OCI-LY7 (cell line): ENCODE results near the gene RPL27A. TPM values are rescaled to one million over a fixed set of nuclear protein-coding genes. Genes with fewer than 3 reads are reported as not detected.

Source experiments
- BruUV-seq: library from RNA; stranded (reverse); fragments of 400-500 nt; replicated peaks from 2 replicates; lab custom pipeline; 2021; lab: Mats Ljungman, UMichigan
- CTCF ChIA-PET: fragments of 300-600 bp; sonication (Branson Sonifier 250); formaldehyde crosslinking; loops from one replicate; lab custom pipeline; 2022; ENCODE audit warnings: antibody characterized with exemption; ENCODE audit not compliant: unreplicated experiment; lab: Charles Lee
- POLR2A ChIA-PET: fragments of 300-600 bp; sonication (Branson Sonifier 250); formaldehyde crosslinking; loops from one replicate; lab custom pipeline; 2022; ENCODE audit warnings: antibody characterized with exemption; lab: Charles Lee
- DNase-seq: peaks from one replicate; pipeline ENCODE4 v3.0.0-alpha.2; 2015; ENCODE audit warnings: low spot score
- H2AFZ ChIP-seq: fragments of 200-600 bp; sonication (generic), shearing (Covaris generic); 2 replicates; pipeline ENCODE4 v1.6.1; 2014; ENCODE audit warnings: mild to moderate bottlenecking, antibody characterized with exemption, low read length, moderate library complexity
- H3K27ac ChIP-seq: fragments of 200-600 bp; sonication (generic); 2 replicates; pipeline ENCODE4 v1.5.1; 2014; ENCODE audit warnings: mixed run types, low read depth, mild to moderate bottlenecking, moderate library complexity, low read length, inconsistent platforms; ENCODE audit not compliant: poor library complexity, severe bottlenecking
- H3K36me3 ChIP-seq: fragments of 200-600 bp; sonication (generic); 2 replicates; pipeline ENCODE4 v1.6.1; 2014; ENCODE audit warnings: mild to moderate bottlenecking, antibody characterized with exemption, low read length, moderate library complexity, mixed read lengths; ENCODE audit not compliant: insufficient read depth
- H3K4me1 ChIP-seq: fragments of 200-600 bp; sonication (generic); 2 replicates; pipeline ENCODE4 v1.5.1; 2014; ENCODE audit warnings: mild to moderate bottlenecking, low read length; ENCODE audit not compliant: insufficient read depth, poor library complexity, severe bottlenecking
- H3K4me2 ChIP-seq: fragments of 200-600 bp; sonication (generic); 2 replicates; pipeline ENCODE4 v1.6.1; 2014; ENCODE audit warnings: mild to moderate bottlenecking, low read length
- H3K4me3 ChIP-seq: fragments of 200-600 bp; sonication (generic); 2 replicates; pipeline ENCODE4 v1.5.1; 2014; ENCODE audit warnings: mild to moderate bottlenecking, low read depth, low read length; ENCODE audit not compliant: poor library complexity, severe bottlenecking
- H3K79me2 ChIP-seq: fragments of 200-600 bp; sonication (generic); 2 replicates; pipeline ENCODE4 v1.6.1; 2016; ENCODE audit warnings: low read depth, mild to moderate bottlenecking, low read length, moderate library complexity, mixed read lengths; ENCODE audit not compliant: insufficient read depth
- H3K9me2 ChIP-seq: fragments of 200-600 bp; sonication (generic); 2 replicates; pipeline ENCODE4 v1.6.1; 2016; ENCODE audit warnings: mild to moderate bottlenecking, low read length, mixed read lengths; ENCODE audit not compliant: insufficient read depth
- H3K9me3 ChIP-seq: fragments of 200-600 bp; sonication (generic); 2 replicates; pipeline ENCODE4 v1.6.1; 2014; ENCODE audit warnings: mild to moderate bottlenecking, mixed run types, low read length, mixed read lengths
- H4K20me1 ChIP-seq: fragments of 200-600 bp; sonication (generic); 2 replicates; pipeline ENCODE4 v1.6.1; 2014; ENCODE audit warnings: mild to moderate bottlenecking, antibody characterized with exemption, low read length, moderate library complexity, mixed read lengths; ENCODE audit not compliant: insufficient read depth
- EZH2phosphoT487 ChIP-seq: fragments of 200-600 bp; sonication (generic); IDR thresholded peaks from 2 replicates; pipeline ENCODE4 v1.6.1; 2018; ENCODE audit warnings: low read depth, borderline replicate concordance, mild to moderate bottlenecking, mixed run types, antibody characterized with exemption, low read length, moderate library complexity, mixed read lengths
- intact Hi-C: fragments of 100-400 bp; cut with micrococcal nuclease; formaldehyde crosslinking; loops from one replicate; pipeline ENCODE4 v1.10.0; 2022; ENCODE audit not compliant: unreplicated experiment
- total RNA-seq, 2 experiments: library from RNA; depleted of rRNA in 1 of 2; stranded (reverse); fragments of >200 nt in 1 of 2; shearing (Covaris generic) in 1 of 2; gene quantifications; 2 replicates each; pipeline ENCODE4 v1.2.3, GENCODE V29; 2014 to 2022
- TF ChIP-seq, protein P1 (sequence below): fragments of 200-600 bp; sonication (generic); conservative IDR thresholded peaks from 2 replicates; pipeline ENCODE4 v1.5.1; 2014; ENCODE audit warnings: mild to moderate bottlenecking, antibody characterized with exemption, low read length, moderate library complexity, mixed read lengths

The RPL27A gene
- total RNA-seq, 2 experiments from 2014 or later, result 1,593 to 2,753 TPM

DNA sequence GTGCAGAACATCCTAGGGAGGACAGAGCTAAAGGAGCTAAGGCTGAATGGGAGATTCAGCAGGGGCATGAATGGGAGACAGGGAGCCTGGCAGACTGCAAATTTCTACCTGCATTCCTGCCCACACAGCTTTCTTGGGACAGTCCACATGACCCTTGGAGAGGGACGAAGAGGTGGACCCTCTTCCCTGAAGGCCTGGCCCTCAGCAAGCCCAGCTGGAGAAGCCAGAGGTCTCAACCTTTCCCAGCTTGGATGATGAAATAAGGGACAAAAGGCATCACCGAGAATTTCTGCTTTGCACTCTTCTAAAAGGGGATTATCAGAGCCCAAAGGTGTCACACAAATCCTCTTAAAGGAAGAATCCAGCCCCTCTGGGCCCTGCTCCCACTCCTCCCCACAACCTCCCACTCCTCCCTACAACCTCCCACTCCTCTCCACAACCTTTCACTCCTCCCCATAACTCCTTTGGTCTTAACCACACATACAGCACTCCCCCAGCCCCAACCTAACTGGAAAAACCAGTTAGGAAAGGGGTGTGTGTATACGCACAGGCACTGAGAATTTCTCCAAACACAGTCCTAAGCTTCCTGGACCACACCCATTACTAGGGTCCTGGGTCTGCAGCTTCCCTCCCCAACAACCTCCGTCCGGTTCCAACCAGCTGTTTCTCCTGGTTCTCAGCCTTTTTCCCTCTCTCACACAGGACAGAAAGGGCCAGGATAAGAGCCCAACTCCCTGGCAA, 38.4 kb downstream of the RPL27A start:
- no peaks in the 10 kb centered on the region for H4K20me1 ChIP-seq
- POLR2A ChIA-PET, result interaction anchor here (1.1 kb wide), 1 partner anchor 10 kb away, joined by 4 read pairs; no protein-coding TSS in a partner anchor
- H3K79me2 ChIP-seq, result no peaks in the 10 kb centered on the region
- TF ChIP-seq, protein P1, sequence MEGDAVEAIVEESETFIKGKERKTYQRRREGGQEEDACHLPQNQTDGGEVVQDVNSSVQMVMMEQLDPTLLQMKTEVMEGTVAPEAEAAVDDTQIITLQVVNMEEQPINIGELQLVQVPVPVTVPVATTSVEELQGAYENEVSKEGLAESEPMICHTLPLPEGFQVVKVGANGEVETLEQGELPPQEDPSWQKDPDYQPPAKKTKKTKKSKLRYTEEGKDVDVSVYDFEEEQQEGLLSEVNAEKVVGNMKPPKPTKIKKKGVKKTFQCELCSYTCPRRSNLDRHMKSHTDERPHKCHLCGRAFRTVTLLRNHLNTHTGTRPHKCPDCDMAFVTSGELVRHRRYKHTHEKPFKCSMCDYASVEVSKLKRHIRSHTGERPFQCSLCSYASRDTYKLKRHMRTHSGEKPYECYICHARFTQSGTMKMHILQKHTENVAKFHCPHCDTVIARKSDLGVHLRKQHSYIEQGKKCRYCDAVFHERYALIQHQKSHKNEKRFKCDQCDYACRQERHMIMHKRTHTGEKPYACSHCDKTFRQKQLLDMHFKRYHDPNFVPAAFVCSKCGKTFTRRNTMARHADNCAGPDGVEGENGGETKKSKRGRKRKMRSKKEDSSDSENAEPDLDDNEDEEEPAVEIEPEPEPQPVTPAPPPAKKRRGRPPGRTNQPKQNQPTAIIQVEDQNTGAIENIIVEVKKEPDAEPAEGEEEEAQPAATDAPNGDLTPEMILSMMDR, result no peak
- no peaks in the 10 kb centered on the region for H3K4me1 ChIP-seq
- BruUV-seq, result no TSS peak
- no peak overlapping the region for H3K4me2 ChIP-seq
- no peak overlapping the region for H2AFZ ChIP-seq
- no peaks in the 10 kb centered on the region for H3K9me3 ChIP-seq
- CTCF ChIA-PET, result no interaction called here
- no peak overlapping the region for H3K4me3 ChIP-seq
- no peak for DNase-seq
- no peak overlapping the region for H3K27ac ChIP-seq
- H3K36me3 ChIP-seq, result no peaks in the 10 kb centered on the region
- intact Hi-C loops, result no loop called here
- no peaks in the 10 kb centered on the region for H3K9me2 ChIP-seq

DNA sequence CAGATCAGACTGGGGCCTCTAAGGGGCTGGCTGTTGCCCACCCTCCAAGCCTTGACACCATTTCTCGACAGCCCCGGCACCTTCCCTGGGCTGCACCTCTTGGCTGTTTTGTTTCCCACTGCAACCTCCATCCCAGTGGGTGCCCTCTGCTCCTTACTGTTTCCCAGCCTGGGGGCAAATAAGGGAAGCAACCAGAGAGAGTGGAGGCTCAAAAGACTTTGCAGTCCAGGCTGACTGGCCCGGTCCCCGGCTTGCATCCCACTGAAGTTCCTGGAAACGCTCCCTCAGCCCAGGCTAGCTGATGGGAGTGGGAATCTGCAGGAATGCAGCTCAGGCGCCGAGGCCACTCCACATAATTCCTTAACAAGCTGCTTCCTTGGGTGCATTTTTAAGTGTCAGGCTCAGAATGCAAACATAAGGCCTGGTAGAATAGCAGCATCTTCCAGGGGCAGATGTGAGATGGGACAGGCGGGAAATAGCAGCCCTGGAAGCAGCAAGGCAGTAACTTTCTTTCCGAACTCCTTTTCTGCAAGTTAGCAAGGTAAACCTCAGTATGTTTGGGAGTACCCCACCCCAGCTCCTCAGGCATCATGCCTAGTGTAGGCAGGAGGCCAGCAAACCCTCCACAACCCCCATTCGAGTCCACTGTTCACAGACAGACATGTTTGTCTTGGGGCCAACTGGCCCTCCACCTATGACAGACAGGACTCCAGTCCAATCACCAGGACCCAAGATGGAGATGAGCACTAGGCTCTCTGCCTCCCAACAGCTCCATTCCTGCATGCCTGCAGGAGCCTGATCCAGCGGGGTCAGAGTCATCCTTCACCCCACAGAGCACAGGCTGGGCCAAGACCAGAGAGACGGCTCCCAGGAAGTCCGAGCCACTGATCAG, 39.3 kb downstream of the RPL27A start:
- no peak for DNase-seq
- ChIA-PET POLR2A (no interaction called here), CTCF (no interaction called here)
- Histone ChIP-seq H3K4me1 (no peaks in the 10 kb centered on the region), H3K9me2 (no peaks in the 10 kb centered on the region), H3K4me2 (no peak overlapping the region), H3K27ac (no peak overlapping the region), H3K4me3 (no peak overlapping the region), H3K79me2 (no peaks in the 10 kb centered on the region), H4K20me1 (no peaks in the 10 kb centered on the region), H3K9me3 (no peaks in the 10 kb centered on the region), H2AFZ (no peak overlapping the region), H3K36me3 (no peaks in the 10 kb centered on the region)
- no peak for TF ChIP-seq EZH2phosphoT487
- TF ChIP-seq, protein P1, result no peak
- BruUV-seq, result no TSS peak
- intact Hi-C loops, result no loop called here
